Heart right ventricle (tissue), 16 donors: ENCODE results near the gene DARS1. TPM values are rescaled to one million over a fixed set of nuclear protein-coding genes. Genes with fewer than 3 reads are reported as not detected.
A peak's percentile ranks its signal among the peaks of the same experiment; 100 is the strongest.

Experiments used
- ATAC-seq, 8 donors: fragments of 200-7000 bp; cut with Tn5 transposase; one replicate each; pipeline ENCODE4 v1.9.1; 2020; ENCODE audit warnings: mild to moderate bottlenecking in 8 of 8, moderate library complexity in 8 of 8, moderate number of reproducible peaks in 1 of 8
- DNase-seq, 2 donors: peaks; one replicate each; pipeline ENCODE4 v3.0.0-alpha.2; 2020
- H3K27ac ChIP-seq, 10 donors: fragments of 200-600 bp; sonication (generic) in 2 of 10; one replicate each; pipeline versions ENCODE4 v1.5.0 to v1.8.0; 2020 to 2022; ENCODE audit warnings: mild to moderate bottlenecking in 3 of 10
- H3K27me3 ChIP-seq, 7 donors: fragments of 200-600 bp; one replicate each; pipeline ENCODE4 v1.8.0; 2021 to 2022; ENCODE audit warnings: mild to moderate bottlenecking in 2 of 7
- H3K36me3 ChIP-seq, 9 donors: fragments of 200-600 bp; sonication (generic) in 1 of 9; one replicate each; pipeline versions ENCODE4 v1.5.0 to v1.8.0; 2020 to 2022; ENCODE audit warnings: mild to moderate bottlenecking in 2 of 9
- H3K4me1 ChIP-seq, 9 donors: fragments of 200-600 bp; sonication (generic) in 1 of 9; one replicate each; pipeline versions ENCODE4 v1.5.0 to v1.8.0; 2020 to 2022; ENCODE audit warnings: mild to moderate bottlenecking in 4 of 9
- H3K4me3 ChIP-seq, 10 donors: fragments of 200-600 bp; sonication (generic) in 2 of 10; one replicate each; pipeline versions ENCODE4 v1.5.0 to v1.8.0; 2020 to 2022; ENCODE audit warnings: mild to moderate bottlenecking in 7 of 10, moderate library complexity in 2 of 10
- H3K9me3 ChIP-seq, 11 donors: fragments of 200-600 bp in 10 of 11; sonication (generic) in 2 of 11; one replicate each; pipeline versions ENCODE4 v1.5.0 to v1.8.0; 2013 to 2022; ENCODE audit warnings: mild to moderate bottlenecking in 2 of 11, control low read depth in 1 of 11, moderate library complexity in 1 of 11
- CTCF ChIP-seq, 9 donors: fragments of 200-600 bp; sonication (generic) in 2 of 9; IDR thresholded peaks; one replicate each; pipeline versions ENCODE4 v1.5.0 to v1.8.0; 2021 to 2022; ENCODE audit warnings: antibody characterized with exemption in 9 of 9, mild to moderate bottlenecking in 5 of 9, moderate library complexity in 1 of 9
- WGBS, 2 donors: extraction: QIAGEN DNeasy Blood & Tissue Kit; methylation state at CpG; one replicate each; pipeline ENCODE4 v1.1.7; 2013; ENCODE audit warnings: inconsistent platforms in 1 of 2; 5-methylcytosine and 5-hydroxymethylcytosine counted together
- intact Hi-C, 10 donors: fragments of 100-400 bp; cut with DNase I; formaldehyde crosslinking; loops; one replicate each; pipeline versions ENCODE4 v1.11.1 to v1.14.2; 2022
- polyA plus RNA-seq, 2 donors: library from polyadenylated mRNA; stranded (reverse); fragments of 200-250 nt; gene quantifications; one replicate each; pipeline ENCODE4 v1.2.3, GENCODE V29; 2013
- total RNA-seq, 10 donors: library from RNA; stranded (reverse); fragmentation: NEBNext Ultra II Directional in 3 of 10; extraction: Animal tissue kit (Norgen Biotek cat#: 25700) in 3 of 10; gene quantifications; one replicate each; pipeline versions ENCODE4 v1.2.1 to v1.2.4, GENCODE V29; 2021 to 2023
- donor health status: Arrhythmogenic right ventricular cardiomyopathy.
- donor health status: ischemic (EF 13 %, LVEDD 7.1; RV severe dilation, severe dysfunction).
- donor health status: healthy with polysubstance abuse.
- donor health status: DM: no; HTN: yes; CAD: no.
- donor health status: DM: no; HTN: no; CAD: no.
- donor health status: ischemic (EF 25% LVEDD 6.9; RV normal size, moderate dysfunction).
- donor health status: ischemic (EF 25% LVEDD 5.7; RV mildly dilated, moderate dysfunction).
- donor health status: healthy.
- donor health status: DM: yes; HTN: yes; CAD: no.
- donor health status: Ischemic cardiomyopathy.
- donor health status: ischemic (EF 35%, LVEDD 5.7; RV mildly dilated, moderate dysfunction).
- donor health status: nonischemic (EF 11% LVEDD 7.7; RV severe dilation, severe dysfunction).
- donor health status: DM: yes; HTN: yes; CAD: no.
- donor health status: PGD.
- donor health status: ischemic (EF 29% LVEDD 5.4; RV normal size, mild dysfunction).
- donor health status: nonischemic (EF 23%, LVEDD 6.1; RV moderate dilation, normal function).

DARS1 gene
- total and polyA plus RNA-seq, 12 donors: 47.8 to 136 (median 65.7) TPM

GRCh38 chr2:136016836-136017235, 31.4 kb upstream of the DARS1 start:
- ATAC-seq (no peak), DNase-seq (no peak)
- H3K36me3 ChIP-seq: no peaks in the 10 kb centered on the region
- no peak for TF ChIP-seq CTCF (IDR thresholded peaks at IDR 0.05)
- no peaks in the 10 kb centered on the region for H3K9me3 ChIP-seq
- H3K27me3 ChIP-seq: no peaks in the 10 kb centered on the region
- peak overlapping the region in 1 of 10 donors; percentile 27 for H3K27ac ChIP-seq
- no peak overlapping the region for H3K4me3 ChIP-seq
- peaks cover 5 to 73% (median 43%) of the 10 kb centered on the region in 9 donors for H3K4me1 ChIP-seq
- intact Hi-C loops: loop anchor here in 1 of 10 donors (10.0 kb wide), 1 partner anchor 88 kb away; no protein-coding TSS in a partner anchor
- WGBS, 2 donors: 85 to 89% methylated on average over 3 of the region's 3 CpGs

GRCh38 chr2:136016427-136016826, 31.0 kb upstream of the DARS1 start:
- Histone ChIP-seq H3K27me3 (no peaks in the 10 kb centered on the region), H3K27ac (peak overlapping the region in 1 of 10 donors; percentile 27), H3K9me3 (no peaks in the 10 kb centered on the region), H3K36me3 (no peaks in the 10 kb centered on the region), H3K4me3 (no peak overlapping the region), H3K4me1 (peaks cover 5 to 73% (median 45%) of the 10 kb centered on the region in 9 donors)
- DNase-seq: no peak
- WGBS, 2 donors: 82 to 86% methylated on average over 2 of the region's 2 CpGs
- no peak for ATAC-seq
- no peak for TF ChIP-seq CTCF (IDR thresholded peaks at IDR 0.05)
- intact Hi-C loops: loop anchor here in 1 of 10 donors (10.0 kb wide), 1 partner anchor 88 kb away; no protein-coding TSS in a partner anchor

- Histone ChIP-seq H3K27ac (peak overlapping the region in 2 of 10 donors; percentile 10 to 27), H3K4me3 (no peak overlapping the region), H3K27me3 (no peaks in the 10 kb centered on the region), H3K36me3 (no peaks in the 10 kb centered on the region), H3K4me1 (peaks cover 5 to 73% (median 45%) of the 10 kb centered on the region in 9 donors), H3K9me3 (no peaks in the 10 kb centered on the region)
- ATAC-seq: no peak
- TF ChIP-seq CTCF (IDR thresholded peaks at IDR 0.05): no peak
- 85 to 88% methylated on average over 1 of the region's 1 CpG for WGBS, 2 donors
- intact Hi-C loops: loop anchor here in 1 of 10 donors (10.0 kb wide), 1 partner anchor 89 kb away; no protein-coding TSS in a partner anchor
- DNase-seq: no peak
Observed at GRCh38 chr2:136015699-136016098, 30.3 kb upstream of the DARS1 start.

- WGBS, 2 donors: 69 to 71% methylated on average over 2 of the region's 2 CpGs
- no peaks in the 10 kb centered on the region for H3K27me3 ChIP-seq
- no peak overlapping the region for H3K4me3 ChIP-seq
- ATAC-seq: peak in 3 of 8 donors; percentile 25 to 46 (median 41)
- no peak for DNase-seq
- intact Hi-C loops: loop anchor here in 3 of 10 donors (5.0 to 10.0 kb wide), 3 partner anchors 90 to 1532 kb away; partner anchors contain the start of gene CXCR4 (in 1 of the 3)
- H3K4me1 ChIP-seq: peaks cover 5 to 64% (median 38%) of the 10 kb centered on the region in 9 donors
- peak overlapping the region in 8 of 10 donors; percentile 1 to 78 (median 60) for H3K27ac ChIP-seq
- no peaks in the 10 kb centered on the region for H3K36me3 ChIP-seq
- no peak for TF ChIP-seq CTCF (IDR thresholded peaks at IDR 0.05)
- no peaks in the 10 kb centered on the region for H3K9me3 ChIP-seq
Observed at GRCh38 chr2:136014411-136014810, 29.0 kb upstream of the DARS1 start.
